GM19023 (cell line): Measurements from ENCODE around the gene ARHGAP26.

Experiments
- ATAC-seq: cut with Tn5 transposase; IDR thresholded peaks from one replicate; pipeline ENCODE4 v1.9.1; 2021; ENCODE audit warnings: mild to moderate bottlenecking, moderate library complexity; ENCODE audit not compliant: unreplicated experiment

Gene ARHGAP26

GRCh38 chr5:142749321-142749720, 20.9 kb upstream of the ARHGAP26 start:
- no peak for ATAC-seq

- ATAC-seq = no peak
Measured at GRCh38 chr5:142753116-142753631, 17.0 kb upstream of the ARHGAP26 start.

GRCh38 chr5:142754031-142754430, 16.1 kb upstream of the ARHGAP26 start:
- ATAC-seq = no peak

- no peak for ATAC-seq
Measured at GRCh38 chr5:142756576-142756975, 13.6 kb upstream of the ARHGAP26 start.

- no peak for ATAC-seq
Measured at GRCh38 chr5:142757564-142757963, 12.6 kb upstream of the ARHGAP26 start.

GRCh38 chr5:142758062-142758795, 11.9 kb upstream of the ARHGAP26 start:
- ATAC-seq = no peak

GRCh38 chr5:142758796-142759145, 11.4 kb upstream of the ARHGAP26 start:
- ATAC-seq = no peak

GRCh38 chr5:142763701-142764100, 6.5 kb upstream of the ARHGAP26 start:
- no peak for ATAC-seq

- ATAC-seq = no peak
Measured at GRCh38 chr5:142767178-142767577, 3.0 kb upstream of the ARHGAP26 start.

GRCh38 chr5:142767911-142768310, 2.3 kb upstream of the ARHGAP26 start:
- ATAC-seq = no peak

GRCh38 chr5:142769251-142769792, 855 bp upstream of the ARHGAP26 start:
- no peak for ATAC-seq

GRCh38 chr5:142770650-142771609, 753 bp downstream of the ARHGAP26 start:
- peak; percentile 16 for ATAC-seq

- ATAC-seq = no peak
Measured at GRCh38 chr5:142771666-142772065, 1.5 kb downstream of the ARHGAP26 start.

- ATAC-seq = no peak
Measured at GRCh38 chr5:142772446-142773293, 2.5 kb downstream of the ARHGAP26 start.

GRCh38 chr5:142777099-142777498, 6.9 kb downstream of the ARHGAP26 start:
- no peak for ATAC-seq

GRCh38 chr5:142777850-142778249, 7.7 kb downstream of the ARHGAP26 start:
- no peak for ATAC-seq

GRCh38 chr5:142779163-142779840, 9.1 kb downstream of the ARHGAP26 start:
- ATAC-seq = no peak

GRCh38 chr5:142780871-142781270, 10.7 kb downstream of the ARHGAP26 start:
- ATAC-seq = no peak

GRCh38 chr5:142782976-142783530, 12.9 kb downstream of the ARHGAP26 start:
- no peak for ATAC-seq
